Ectodermal cell (in vitro differentiated cells): ENCODE data around the gene NGLY1. TPM values are rescaled to one million over a fixed set of nuclear protein-coding genes. Genes with fewer than 3 reads are reported as not detected.

ENCODE experiments used
- H3K27ac ChIP-seq: 2 replicates; pipeline ENCODE4 v1.7.0; 2013; ENCODE audit warnings: mild to moderate bottlenecking, low read depth, low read length; ENCODE audit not compliant: insufficient read depth, poor library complexity, severe bottlenecking
- H3K27me3 ChIP-seq: 2 replicates; pipeline ENCODE4 v1.7.0; 2013; ENCODE audit warnings: mild to moderate bottlenecking, low read length; ENCODE audit not compliant: insufficient read depth, control insufficient read depth, poor library complexity, severe bottlenecking
- H3K36me3 ChIP-seq: one replicate; pipeline ENCODE4 v1.7.0; 2013; ENCODE audit warnings: low read length; ENCODE audit not compliant: control insufficient read depth, insufficient read depth
- H3K4me1 ChIP-seq: one replicate; pipeline ENCODE4 v1.7.0; 2013; ENCODE audit warnings: low read length; ENCODE audit not compliant: control insufficient read depth, insufficient read depth
- H3K4me3 ChIP-seq: 2 replicates; pipeline ENCODE4 v1.7.0; 2013; ENCODE audit warnings: low read depth, low read length, control low read depth; ENCODE audit not compliant: insufficient read depth
- H3K9me3 ChIP-seq: 2 replicates; pipeline ENCODE4 v1.7.0; 2013; ENCODE audit warnings: mild to moderate bottlenecking, low read length, moderate library complexity; ENCODE audit not compliant: control insufficient read depth
- WGBS, 2 experiments: methylation state at CpG; one replicate each; pipeline ENCODE4 v1.1.7; 2013; ENCODE audit warnings: missing lambda C conversion rate in 2 of 2; 5-methylcytosine and 5-hydroxymethylcytosine counted together
- polyA plus RNA-seq, 4 experiments: library from polyadenylated mRNA; stranded (reverse); fragments of 50-300 nt; gene quantifications; one replicate each; pipeline ENCODE4 v1.2.3, GENCODE V29; 2013

NGLY1 gene
- polyA plus RNA-seq (2013, experiment 1 of 4) = 27.2 TPM
- 23.8 TPM for polyA plus RNA-seq (2013, experiment 2 of 4)
- polyA plus RNA-seq (2013, experiment 3 of 4) = 20.5 TPM
- polyA plus RNA-seq (2013, experiment 4 of 4) = 22.2 TPM

- no peaks in the 10 kb centered on the region for H3K9me3 ChIP-seq
- H3K27me3 ChIP-seq = peaks cover 4% of the 10 kb centered on the region
- H3K36me3 ChIP-seq = no peaks in the 10 kb centered on the region
- H3K27ac ChIP-seq = no peak within 1 kb of the TSS
- WGBS, 2 experiments = 0% methylated on average over 63 to 72 of the region's 72 CpGs
- H3K4me3 ChIP-seq = peak within 1 kb of the TSS; percentile 80
- peaks cover 3% of the 10 kb centered on the region for H3K4me1 ChIP-seq
Measured at GRCh38 chr3:25782938-25783660, at the start of gene NGLY1. TSS of gene NGLY1 (minus strand) at chr3:25783443. CDS start at chr3:25783390, 53 bp downstream.

- Histone ChIP-seq H3K4me3 (no peak overlapping the region), H3K36me3 (no peaks in the 10 kb centered on the region), H3K27me3 (no peaks in the 10 kb centered on the region), H3K9me3 (no peaks in the 10 kb centered on the region), H3K27ac (no peak overlapping the region), H3K4me1 (peaks cover 4% of the 10 kb centered on the region)
- WGBS, 2 experiments = 56 to 58% methylated on average over 3 of the region's 3 CpGs
Measured at GRCh38 chr3:25831578-25831977, 48.3 kb upstream of the NGLY1 start.

DNA sequence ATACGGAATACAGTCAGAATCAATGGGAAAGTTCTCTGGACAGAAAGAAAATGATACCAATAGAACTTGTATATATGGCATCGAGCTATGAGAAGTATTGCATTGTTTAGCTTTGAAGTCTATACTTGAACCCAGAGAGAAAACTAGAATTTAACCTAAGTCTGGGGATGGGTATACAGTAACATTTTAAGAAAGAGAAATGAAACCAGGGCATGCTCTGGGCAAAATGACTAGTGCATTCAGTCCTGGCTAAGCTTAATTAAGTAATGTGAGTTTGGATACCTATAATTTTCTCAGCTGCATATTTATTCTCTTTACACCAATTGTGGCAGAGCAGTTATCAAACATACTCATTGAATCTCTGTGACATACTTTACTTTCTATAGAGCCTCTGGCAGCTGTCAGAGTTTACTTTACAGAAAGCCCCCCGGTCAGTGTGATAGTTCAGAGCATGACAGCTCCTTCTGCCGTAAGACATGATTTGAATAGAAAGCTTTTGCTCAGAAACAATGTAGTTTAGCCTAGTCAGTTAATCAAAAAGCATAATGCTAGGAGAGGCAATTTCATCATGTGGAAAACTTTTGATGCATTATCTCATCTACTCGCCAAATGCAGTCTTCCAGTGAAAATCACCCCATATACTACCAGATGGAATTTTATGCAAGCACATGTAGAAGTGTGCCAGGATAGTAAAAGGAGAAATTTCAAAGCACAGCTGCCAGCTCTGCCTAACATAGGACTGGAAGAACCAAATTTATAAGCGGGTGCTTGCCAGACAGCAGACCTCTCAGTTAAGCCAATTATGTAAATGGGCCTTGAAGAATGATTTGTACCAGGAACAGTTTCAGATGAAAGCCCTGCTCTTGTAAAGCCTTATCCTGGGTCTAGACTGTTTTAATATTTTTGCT lies 47.4 kb upstream of the NGLY1 start:
- H3K9me3 ChIP-seq = no peaks in the 10 kb centered on the region
- H3K27ac ChIP-seq = no peak overlapping the region
- WGBS, 2 experiments = 80 to 82% methylated on average over 6 of the region's 6 CpGs
- peaks cover 4% of the 10 kb centered on the region for H3K4me1 ChIP-seq
- H3K36me3 ChIP-seq = no peaks in the 10 kb centered on the region
- no peak overlapping the region for H3K4me3 ChIP-seq
- H3K27me3 ChIP-seq = no peaks in the 10 kb centered on the region

GRCh38 chr3:25826510-25826909 lies 43.3 kb upstream of the NGLY1 start:
- 92 to 93% methylated on average over 2 of the region's 2 CpGs for WGBS, 2 experiments
- no peaks in the 10 kb centered on the region for H3K27me3 ChIP-seq

GRCh38 chr3:25823314-25823713 lies 40.1 kb upstream of the NGLY1 start:
- H3K27me3 ChIP-seq = no peaks in the 10 kb centered on the region
- WGBS, 2 experiments = 96 to 98% methylated on average over 3 of the region's 3 CpGs

More at GRCh38 chr3:25826510-25826909, 43.3 kb upstream of the NGLY1 start:
- H3K4me1 ChIP-seq = peaks cover 4% of the 10 kb centered on the region
- no peaks in the 10 kb centered on the region for H3K36me3 ChIP-seq
- no peak overlapping the region for H3K4me3 ChIP-seq
- no peaks in the 10 kb centered on the region for H3K9me3 ChIP-seq
- no peak overlapping the region for H3K27ac ChIP-seq

DNA sequence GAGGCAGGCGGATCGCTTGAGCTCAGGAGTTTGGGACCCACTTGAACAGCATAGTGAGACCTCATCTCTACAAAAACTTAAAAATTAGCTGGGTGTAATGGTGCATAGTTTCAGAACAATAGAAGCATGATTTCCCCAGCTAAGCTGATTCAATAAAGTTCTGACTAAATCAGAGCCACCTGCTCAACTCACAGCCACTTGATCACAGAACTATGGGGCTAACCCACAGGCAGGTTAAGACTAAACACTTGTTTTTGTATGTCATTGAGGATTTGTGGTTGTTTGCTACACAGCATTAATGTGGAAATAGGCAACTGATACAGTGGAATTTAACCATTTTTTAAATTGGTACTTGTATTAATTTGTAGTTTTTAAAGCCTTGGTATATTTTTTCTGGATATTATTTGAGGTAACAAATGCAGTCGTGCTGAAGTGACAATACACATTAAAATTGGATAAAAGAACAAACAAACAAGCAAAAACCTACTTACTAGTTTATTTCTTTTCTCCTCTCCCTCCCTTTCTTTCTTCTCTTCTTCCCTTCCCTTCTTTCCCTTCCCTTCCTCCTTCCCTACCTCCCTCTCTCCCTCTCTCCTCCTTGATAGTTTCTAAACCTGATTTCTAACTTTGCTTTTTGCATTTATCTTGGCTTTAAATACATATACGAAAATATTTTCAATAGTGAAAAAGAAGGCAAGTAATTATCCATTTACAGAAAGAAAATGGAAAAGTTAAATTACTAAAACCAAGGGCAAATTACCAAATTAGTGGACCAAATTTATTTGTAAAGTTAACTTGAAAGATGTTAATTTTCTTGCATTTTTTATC lies 38.7 kb upstream of the NGLY1 start:
- Histone ChIP-seq H3K27me3 (no peaks in the 10 kb centered on the region), H3K27ac (no peak overlapping the region), H3K4me1 (no peaks in the 10 kb centered on the region), H3K36me3 (no peaks in the 10 kb centered on the region), H3K9me3 (no peaks in the 10 kb centered on the region), H3K4me3 (no peak overlapping the region)
- 63 to 67% methylated on average over 3 of the region's 4 CpGs for WGBS, 2 experiments

More at GRCh38 chr3:25823314-25823713, 40.1 kb upstream of the NGLY1 start:
- no peaks in the 10 kb centered on the region for H3K36me3 ChIP-seq
- H3K9me3 ChIP-seq = no peaks in the 10 kb centered on the region
- no peak overlapping the region for H3K27ac ChIP-seq
- H3K4me3 ChIP-seq = no peak overlapping the region
- no peaks in the 10 kb centered on the region for H3K4me1 ChIP-seq

DNA sequence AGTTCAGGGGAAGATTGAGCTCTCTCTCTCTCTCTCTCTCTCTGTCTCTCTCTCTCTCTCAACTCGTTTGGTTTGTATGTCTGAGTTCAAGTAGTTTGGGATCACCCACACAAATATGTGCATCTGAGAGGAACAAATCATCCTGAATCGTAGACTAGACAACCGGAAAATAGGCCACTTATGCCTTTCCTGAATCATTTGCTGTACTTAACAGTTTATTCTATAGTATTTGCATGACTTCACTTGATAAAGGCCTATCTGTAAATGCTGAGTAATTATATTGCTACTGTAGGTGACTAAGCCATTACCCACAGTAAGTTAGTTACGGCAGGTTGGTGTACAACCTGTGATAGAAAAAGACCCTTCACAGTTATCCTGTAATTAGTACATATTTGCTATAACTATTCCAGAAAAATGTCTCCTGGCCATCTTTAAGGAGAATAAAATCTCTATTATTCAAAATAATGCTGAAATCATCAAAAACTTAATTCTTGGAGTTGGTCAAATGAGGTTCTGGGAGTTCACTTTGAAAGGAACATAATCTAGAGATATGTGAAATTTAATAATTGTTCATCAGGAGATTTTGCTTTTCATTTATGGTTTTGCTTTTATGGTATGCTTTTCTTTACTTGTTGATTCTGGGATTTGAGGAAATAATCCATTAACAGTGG lies 37.7 kb upstream of the NGLY1 start:
- no peaks in the 10 kb centered on the region for H3K9me3 ChIP-seq
- H3K36me3 ChIP-seq = no peaks in the 10 kb centered on the region
- no peaks in the 10 kb centered on the region for H3K27me3 ChIP-seq
- H3K27ac ChIP-seq = no peak overlapping the region
- no peaks in the 10 kb centered on the region for H3K4me1 ChIP-seq
- WGBS, 2 experiments = 78 to 90% methylated on average over 3 to 4 of the region's 4 CpGs
- H3K4me3 ChIP-seq = no peak overlapping the region

- Histone ChIP-seq H3K27me3 (no peaks in the 10 kb centered on the region), H3K36me3 (no peaks in the 10 kb centered on the region), H3K27ac (no peak overlapping the region), H3K4me3 (no peak overlapping the region), H3K9me3 (no peaks in the 10 kb centered on the region), H3K4me1 (no peaks in the 10 kb centered on the region)
Measured at GRCh38 chr3:25820366-25820765, 37.1 kb upstream of the NGLY1 start.

DNA sequence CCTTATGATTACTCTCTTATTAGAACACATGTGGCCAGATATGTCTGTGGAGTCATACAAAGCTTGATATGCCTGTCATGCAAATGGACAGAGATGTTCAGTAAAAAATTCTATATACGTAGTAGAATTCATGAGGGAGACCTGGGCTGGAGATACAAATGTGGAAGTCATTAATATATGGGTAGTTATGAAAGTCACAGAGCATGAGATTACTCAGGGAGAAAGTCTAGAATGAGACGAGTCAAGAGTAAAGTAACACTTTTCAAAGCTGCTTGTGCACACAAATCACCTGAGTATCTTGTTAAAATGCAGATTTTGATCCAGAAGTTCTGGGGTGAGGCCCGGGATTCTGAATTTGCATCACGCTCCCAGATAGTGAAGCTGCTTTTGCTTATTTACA lies 35.1 kb upstream of the NGLY1 start:
- WGBS, 2 experiments = 92 to 97% methylated on average over 4 of the region's 4 CpGs
- H3K36me3 ChIP-seq = no peaks in the 10 kb centered on the region
- H3K9me3 ChIP-seq = no peaks in the 10 kb centered on the region
- no peak overlapping the region for H3K4me3 ChIP-seq
- no peaks in the 10 kb centered on the region for H3K27me3 ChIP-seq
- no peaks in the 10 kb centered on the region for H3K4me1 ChIP-seq
- H3K27ac ChIP-seq = no peak overlapping the region
